Activated CD4-positive, alpha-beta T cell treated with anti-CD3 and anti-CD28 coated beads, Interleukin-2, amount 50 U/mL, for 1 hour (primary cell): ENCODE results near the gene TXNL1.

Experiments used
- DNase-seq: peaks from one replicate; pipeline ENCODE4 v3.0.0-alpha.2; 2020

The TXNL1 gene

DNA sequence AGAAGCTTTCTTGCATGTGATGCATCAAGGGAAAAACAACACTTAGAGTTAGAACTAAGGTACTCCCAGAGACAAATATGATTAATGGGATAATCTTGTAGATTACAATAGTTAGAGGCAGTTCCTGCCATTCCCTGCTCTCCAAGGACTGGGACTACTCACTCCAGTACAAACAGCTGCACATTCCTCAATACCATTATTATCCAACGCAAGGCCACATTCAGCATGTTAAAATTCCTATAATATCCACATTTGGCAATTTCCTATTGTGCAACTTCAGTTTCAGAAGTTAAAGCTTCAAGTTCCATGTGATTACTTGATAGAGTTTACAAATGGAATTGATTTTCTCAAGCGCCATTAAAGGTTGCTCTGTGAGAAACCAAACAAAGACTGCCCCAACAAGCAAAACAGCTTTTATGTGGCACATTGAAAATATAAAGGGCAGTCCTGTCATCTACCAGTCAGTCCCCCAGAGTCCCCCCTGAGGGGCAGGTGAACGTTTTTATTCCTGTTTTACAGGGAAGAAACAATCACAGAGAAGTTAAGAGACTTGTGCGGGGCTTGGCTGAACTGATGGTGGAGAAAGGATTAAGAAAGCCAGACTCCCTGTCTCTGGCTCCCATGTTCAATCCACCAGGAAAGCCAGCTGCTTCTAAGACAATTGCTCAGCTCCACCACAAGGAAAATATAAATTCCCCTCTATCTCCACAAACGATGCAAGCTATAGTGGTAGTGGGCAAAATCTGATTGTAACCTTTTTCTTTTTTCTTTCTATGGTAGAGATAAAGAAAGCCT, 72.6 kb downstream of the TXNL1 start:
- DNase-seq, result no peak

DNA sequence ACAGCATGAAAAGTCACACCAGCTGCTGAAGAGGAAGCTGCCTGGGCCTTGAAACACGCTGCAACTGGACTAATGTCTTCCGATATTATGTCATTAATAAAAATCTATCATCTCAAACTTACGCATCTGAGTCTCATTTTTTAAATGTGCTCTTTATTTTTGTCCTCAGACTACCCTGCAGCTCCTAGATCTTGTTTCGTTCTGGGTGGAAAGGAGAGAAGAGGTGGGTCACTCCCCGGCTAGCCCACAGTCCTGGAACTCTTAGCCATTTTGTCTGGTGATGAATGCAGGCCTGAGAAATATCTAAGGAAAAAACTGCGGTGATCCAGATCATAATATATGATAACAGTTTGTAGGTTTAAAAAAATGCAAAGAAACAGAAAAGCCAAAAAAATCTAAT, 73.3 kb downstream of the TXNL1 start:
- no peak for DNase-seq

GRCh38 chr18:56563568-56563967, 74.8 kb downstream of the TXNL1 start:
- DNase-seq, result no peak

DNA sequence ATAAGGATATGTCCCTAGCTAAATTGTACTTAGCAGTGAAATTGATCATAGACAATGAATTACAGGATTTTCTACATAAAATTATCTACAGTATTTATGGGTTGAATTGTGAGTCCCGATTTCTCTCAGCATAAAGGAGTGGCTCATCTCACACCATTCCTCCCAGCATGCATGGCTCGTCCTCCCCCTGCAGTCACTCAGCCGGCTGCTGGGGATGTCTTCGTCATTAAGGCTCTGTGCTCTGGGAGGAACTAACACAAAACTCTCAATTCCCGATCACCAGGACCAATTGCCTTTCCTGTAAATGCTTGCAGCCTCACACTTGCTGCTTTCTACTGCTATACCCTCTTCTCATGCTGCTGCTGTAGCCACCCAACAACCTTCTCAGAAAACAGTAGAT, 75.9 kb downstream of the TXNL1 start:
- DNase-seq, result no peak

DNA sequence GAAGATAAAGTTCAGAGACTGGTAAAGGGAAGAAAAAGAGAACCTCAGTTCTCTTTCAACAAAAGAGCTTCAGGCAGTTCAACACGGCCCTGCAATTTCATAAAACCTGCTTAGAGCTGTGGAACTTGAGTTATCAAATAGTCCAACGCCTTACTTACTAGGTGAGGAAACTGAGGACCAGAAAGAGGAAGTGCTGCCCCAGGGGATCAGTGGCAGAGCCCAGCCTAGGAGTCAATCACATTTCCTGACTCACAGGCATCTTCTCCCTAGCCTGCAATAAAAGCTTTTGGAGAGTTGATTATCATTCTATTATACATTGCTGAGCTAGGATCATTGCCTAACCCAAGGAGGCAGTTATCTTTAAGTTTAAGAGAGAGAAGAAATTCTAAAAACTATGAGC, 77.4 kb downstream of the TXNL1 start:
- no peak for DNase-seq

DNA sequence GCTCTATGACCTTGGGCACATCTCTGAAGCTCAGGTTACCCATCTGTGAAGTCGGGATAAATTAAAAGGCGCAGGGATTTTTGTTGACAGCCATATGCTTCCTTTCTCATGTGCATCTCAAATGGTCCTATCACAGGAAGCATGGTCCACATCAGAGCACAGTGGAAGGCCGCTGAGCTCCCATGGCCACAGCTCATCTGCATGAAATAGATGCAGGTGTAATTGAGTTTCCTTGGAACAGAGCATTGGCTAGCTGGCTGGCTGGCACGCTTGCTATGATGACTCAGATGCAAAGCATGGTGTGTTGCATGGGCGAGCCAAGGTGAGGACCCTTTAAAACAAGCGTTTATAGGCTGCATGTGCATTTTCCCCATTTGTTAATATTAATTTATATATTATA, 79.3 kb downstream of the TXNL1 start:
- no peak for DNase-seq

- no peak for DNase-seq
Measured at GRCh38 chr18:56556907-56557306, 81.5 kb downstream of the TXNL1 start.

GRCh38 chr18:56550121-56550520, 88.3 kb downstream of the TXNL1 start:
- no peak for DNase-seq
